Stimulated activated CD4-positive, alpha-beta T cell treated with anti-CD3 and anti-CD28 coated beads, TNF-alpha, amount 100 ng/mL, for 24 hours (primary cell): ENCODE results near the gene TREML1.
"Not testable (repeated sequence)": the region's sequence is repeated elsewhere in the genome, so short reads cannot be mapped to it uniquely, and the experiment has no call there.

Source experiments
- DNase-seq, 3 experiments: peaks; one replicate each; pipeline ENCODE4 v3.0.0-alpha.2; 2020; ENCODE audit warnings: low read depth in 3 of 3

TREML1 gene

GRCh38 chr6:41150671-41151070 is 3.5 kb downstream of the TREML1 start:
- no peak for DNase-seq

- no peak for DNase-seq
Measured at GRCh38 chr6:41147917-41148316, 6.2 kb downstream of the TREML1 start.

DNA sequence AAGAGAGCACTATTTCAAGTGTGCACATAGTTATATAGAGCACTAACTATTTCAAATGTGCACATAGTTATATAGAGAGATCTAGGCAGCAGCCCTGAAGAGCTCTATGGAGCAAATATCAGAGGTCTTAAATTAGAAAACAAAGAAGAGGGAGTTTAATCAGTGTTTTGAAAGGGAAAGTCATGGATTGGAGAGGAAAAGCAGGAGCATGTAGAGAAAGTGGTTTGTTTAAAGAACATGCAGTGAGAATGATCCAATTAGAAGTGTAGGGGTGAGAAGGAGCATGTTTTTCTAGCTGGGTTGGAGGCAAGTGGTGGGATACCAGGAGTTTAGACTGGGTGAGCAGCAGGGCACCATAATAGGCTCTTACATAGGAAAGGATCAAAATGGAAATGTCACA is 17.2 kb downstream of the TREML1 start:
- DNase-seq = no peak

GRCh38 chr6:41135062-41135832 is 18.9 kb downstream of the TREML1 start:
- DNase-seq = no peak

- no peak for DNase-seq
Measured at GRCh38 chr6:41132254-41132653, 21.9 kb downstream of the TREML1 start.

- no peak for DNase-seq
Measured at GRCh38 chr6:41125282-41125681, 28.9 kb downstream of the TREML1 start.

GRCh38 chr6:41122918-41123317 is 31.2 kb downstream of the TREML1 start:
- DNase-seq = no peak

DNA sequence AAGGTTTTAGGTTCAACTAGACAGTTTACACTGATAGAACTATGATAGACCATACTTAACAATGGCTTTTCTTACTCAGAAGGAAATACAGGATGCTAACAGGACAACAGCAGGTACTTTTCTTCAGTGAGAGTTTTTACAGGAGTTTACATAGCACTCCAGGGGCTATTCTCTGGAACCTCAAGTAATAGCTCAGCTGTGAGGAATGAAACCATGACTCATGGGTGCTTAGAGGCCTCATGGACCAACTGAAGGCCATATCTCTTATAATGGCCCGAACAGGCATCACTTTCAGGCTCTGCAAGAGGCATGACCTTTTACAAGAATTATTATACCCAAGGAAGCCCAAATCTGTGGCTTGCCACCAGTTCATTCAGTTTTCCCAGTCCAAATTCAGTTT is 31.8 kb downstream of the TREML1 start:
- DNase-seq = no peak

- no peak for DNase-seq
Measured at GRCh38 chr6:41120058-41120457, 34.1 kb downstream of the TREML1 start.

- DNase-seq = no peak
Measured at GRCh38 chr6:41119508-41119907, 34.6 kb downstream of the TREML1 start.

GRCh38 chr6:41115027-41115426 is 39.1 kb downstream of the TREML1 start:
- DNase-seq = not testable (repeated sequence)

GRCh38 chr6:41111017-41111416 is 43.1 kb downstream of the TREML1 start:
- no peak for DNase-seq

DNA sequence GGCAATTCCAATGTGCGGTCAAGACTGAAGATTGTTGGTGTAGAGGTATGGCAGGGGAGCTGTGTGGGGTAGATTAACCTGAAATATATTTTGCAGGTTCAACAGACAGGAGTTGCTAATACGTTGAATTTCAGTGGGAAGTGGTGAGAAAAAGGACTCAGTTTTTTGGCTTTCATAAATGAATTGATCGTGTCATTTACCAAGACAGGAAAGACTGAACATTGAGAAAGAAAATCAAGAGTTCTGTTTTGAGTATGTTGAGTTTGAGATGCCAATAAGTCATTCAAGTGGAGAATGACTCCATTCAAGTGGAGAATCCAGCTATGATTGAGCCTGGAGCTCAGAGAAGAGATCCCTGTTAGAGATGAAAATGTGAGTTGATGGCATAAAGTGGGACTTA is 50.3 kb downstream of the TREML1 start:
- DNase-seq = no peak

DNA sequence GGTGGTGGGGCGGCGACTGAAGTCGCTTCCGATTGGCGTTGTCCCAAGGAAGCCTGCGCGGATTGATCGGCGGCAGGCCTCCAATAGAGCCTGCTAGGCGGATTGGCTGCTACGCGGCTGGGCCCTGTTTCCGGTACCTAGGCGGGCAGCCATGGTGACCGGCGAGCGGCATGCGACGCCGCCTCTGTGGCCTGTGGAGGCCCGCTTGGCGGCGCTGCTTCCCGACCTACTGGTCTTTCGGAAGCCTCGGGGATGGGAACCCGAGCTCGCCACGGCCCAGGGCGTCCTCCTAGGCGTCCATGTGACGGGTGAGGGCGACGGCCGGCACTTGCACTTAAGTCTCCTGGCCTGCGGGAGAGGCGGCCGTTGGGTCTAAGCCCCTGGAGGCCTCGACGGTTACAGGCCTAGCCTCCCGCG is 53.3 kb downstream of the TREML1 start:
- DNase-seq = no peak
